T-helper 22 cell (primary cell): ENCODE results near the gene TXNL4A.

Experiments used
- DNase-seq: peaks from one replicate; pipeline ENCODE4 v3.0.0-alpha.2; 2020; ENCODE audit warnings: low read depth

TXNL4A gene

GRCh38 chr18:79948719-79949411 lies 39.5 kb downstream of the TXNL4A start:
- no peak for DNase-seq

DNA sequence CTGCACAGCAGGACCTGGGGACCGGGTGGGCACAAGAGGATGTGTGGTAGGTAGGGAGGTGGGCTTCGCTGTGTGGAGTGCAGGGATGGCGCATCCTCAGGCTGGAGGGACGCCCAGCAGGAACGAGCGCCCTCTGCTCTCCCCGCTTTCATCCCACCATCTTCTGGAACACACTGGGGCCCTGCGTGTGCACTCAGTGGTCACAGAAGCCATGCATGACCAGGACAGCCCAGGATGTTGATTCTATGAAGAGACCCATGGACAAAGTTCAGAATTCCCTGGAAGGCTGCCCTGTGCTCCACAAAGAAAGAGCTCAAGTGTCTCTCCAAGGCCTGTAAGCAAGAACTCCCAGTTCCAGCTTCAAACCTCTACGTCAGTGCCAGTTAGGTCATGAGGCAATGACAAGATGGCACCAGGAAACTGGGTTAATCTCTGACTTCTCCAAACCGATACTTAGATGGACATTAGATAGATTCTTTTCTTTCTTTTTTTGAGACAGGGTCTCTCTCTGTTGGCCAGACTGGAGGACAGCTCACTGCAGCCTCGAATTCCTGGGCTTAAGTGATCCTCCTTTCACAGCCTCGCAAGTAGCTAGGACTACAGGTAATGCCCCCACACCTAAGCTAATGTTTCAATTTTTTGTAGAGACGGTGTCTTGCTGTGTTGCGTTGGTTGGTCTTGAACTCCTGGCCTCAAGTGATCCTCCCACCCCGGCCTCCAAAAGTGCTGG lies 40.3 kb downstream of the TXNL4A start:
- DNase-seq = no peak

GRCh38 chr18:79947054-79947755 lies 41.2 kb downstream of the TXNL4A start:
- DNase-seq = no peak

DNA sequence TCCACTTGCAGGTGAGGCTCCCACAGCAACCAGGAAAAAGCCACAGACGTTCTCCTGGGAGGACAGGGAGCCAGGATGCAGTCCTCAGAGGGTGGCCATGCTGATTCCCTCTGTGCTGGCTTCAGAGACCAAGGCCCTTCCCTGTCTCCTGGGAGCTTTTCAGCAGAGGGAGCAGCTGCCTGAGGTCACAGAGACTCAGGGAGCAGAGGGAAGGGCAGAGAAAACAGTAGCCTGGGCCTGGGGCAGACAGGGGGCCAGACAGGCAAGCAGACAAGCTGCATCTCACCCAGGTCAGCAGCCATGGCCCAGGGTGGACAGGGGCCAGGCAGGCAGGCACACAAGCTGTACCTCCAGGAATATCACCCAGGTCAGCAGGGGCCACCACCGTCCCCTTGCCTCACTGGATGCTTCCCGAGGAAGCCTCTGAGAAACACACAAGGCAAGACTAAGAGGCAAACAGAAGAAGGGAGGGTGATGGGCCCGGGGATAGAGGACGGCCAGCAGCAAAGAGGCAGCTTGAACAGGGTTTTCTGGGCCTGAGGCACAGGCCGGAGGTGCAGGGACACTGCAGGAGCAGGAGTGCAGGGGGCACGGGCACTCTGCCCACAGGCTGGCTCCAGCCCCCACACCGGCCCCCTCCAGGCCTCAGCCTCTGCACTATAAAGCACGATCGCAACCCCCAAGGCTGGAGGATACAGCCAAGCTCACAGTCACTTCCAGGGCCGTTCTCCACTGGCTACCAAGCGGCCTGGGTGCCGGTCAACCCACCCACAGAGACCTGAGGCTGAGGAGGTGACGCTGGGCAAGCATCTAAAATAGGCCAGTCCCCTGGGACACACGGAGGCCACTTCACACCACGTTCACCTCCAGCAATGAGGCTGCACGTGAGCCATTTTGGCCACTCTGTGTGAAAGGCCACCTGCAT lies 43.0 kb downstream of the TXNL4A start:
- no peak for DNase-seq

DNA sequence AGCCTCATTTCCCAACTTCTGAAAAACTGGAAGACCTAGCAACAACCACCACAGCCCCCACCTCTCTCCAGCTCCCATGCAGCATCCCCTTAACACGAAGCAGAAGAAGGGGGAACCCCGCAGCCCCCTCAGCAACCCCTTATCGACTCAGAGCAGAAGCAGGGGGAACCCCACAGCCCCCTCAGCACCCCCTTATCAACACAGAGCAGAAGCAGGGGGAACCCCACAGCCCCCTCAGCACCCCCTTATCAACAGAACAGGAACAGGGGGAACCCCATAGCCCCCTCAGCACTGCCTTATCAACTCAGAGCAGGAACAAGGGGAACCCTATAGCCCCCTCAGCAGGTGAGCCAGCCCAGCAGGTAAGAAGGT lies 43.6 kb downstream of the TXNL4A start:
- DNase-seq = no peak

DNA sequence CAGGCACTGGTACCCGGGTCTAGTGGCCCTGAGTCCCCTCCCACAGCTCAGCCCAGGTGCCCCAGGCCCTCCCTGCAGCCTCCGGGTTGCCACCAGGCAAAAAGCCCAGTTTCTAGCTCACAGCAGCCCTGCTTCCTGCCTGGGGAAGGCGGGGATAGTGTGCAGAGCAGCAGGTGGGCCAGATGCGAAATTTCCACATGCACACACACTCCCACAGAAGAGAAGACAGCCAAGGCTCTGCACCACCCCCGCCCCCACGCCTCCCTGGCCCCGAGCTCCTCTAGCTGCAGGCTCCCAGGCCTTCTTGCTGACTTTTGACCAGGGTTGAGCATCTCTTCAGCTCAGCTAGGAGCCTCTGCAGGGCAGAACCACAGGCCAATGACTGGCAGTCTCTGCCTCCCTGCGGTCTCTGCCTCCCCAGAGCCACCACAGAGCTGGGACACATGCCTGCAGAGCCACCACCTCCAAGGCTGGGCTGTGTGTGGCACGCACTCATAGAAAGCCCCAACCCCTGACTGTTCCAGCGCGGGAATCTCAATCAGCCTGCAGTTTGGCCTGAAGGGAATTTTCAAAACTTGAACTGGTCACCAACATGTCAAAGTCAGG lies 44.1 kb downstream of the TXNL4A start:
- no peak for DNase-seq

DNA sequence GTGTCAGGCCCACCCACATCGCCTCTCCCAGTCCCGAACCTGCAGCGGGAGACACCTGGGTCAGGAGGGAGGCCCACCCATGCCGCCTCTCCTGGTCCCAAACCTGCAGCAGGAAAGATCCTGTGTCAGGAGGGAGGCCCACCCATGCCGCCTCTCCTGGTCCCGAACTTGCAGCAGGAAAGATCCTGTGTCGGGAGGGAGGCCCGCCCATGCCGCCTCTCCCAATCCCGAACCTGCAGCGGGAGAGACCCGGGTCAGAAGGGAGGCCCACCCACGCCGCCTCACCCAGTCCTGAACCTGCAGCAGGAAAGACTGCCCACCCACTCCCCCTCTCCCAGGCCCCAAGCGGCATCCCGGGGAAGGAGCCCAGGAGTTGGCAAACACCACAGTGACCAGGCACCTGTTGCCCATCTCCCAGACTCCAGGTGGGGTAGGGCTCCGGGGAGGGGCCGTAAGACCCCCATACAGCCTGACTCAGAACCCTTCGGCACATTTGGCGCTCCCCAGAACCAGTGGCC lies 44.7 kb downstream of the TXNL4A start:
- DNase-seq = no peak

DNA sequence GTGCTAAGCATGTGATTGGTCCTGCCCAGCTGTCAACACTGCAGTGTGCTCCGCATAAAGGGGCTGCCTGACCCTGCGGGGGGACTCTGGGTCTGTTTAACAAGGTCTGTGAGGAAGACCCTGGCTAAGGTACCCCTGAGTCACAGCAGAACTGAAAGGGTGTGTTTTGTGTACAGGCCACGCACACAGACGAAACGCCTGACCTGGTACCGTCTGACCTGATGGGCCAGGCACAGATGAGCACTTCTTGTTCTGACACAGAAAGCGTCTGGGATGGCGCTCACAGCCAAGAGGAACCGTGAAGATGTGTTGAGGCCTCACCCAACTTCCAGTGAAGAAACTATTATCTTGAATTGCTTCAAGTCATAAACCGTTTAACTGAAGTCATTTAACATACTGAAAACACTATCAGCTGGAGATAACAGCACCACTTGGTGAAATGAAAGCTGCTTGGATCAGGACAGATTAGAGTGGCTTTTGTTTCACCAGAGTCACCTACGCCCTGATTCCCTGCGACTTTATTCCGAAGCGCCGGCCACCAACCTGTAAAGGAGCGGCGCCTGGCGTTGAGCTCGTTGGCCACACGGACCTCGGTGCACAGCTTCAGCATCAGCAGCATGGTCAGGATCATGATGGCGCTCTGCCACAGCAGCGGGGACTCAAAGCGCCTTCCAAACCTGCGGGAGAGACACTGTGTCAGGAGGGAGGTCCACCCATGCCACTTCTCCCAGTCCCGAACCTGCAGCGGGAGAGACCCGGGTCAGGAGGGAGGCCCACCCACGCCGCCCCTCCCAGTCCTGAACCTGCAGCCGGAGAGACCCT lies 45.4 kb downstream of the TXNL4A start:
- DNase-seq = no peak

DNA sequence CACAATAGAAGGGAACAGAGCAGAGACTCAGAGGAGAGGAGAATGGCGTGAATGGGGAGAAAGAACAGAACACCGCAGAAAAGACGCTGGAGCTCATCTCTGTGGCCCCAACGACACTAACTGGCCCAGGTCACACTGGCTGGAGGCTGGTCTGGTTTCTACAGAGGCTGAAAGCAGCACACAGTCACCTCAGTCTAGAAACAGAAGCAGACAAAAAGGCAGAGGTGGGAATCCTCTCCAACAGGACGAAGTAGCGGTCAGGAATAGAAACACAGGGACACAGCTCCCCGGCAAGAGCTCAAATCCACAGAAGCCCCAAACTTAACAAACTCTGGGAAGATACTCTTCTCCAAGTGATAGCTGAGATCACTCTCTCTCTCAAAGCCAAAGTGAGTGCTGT lies 46.2 kb downstream of the TXNL4A start:
- DNase-seq = no peak

- DNase-seq = no peak
These were observed 46.8 kb downstream of the TXNL4A start for GRCh38 chr18:79941473-79942119.

- DNase-seq = no peak
These were observed 47.4 kb downstream of the TXNL4A start for GRCh38 chr18:79940814-79941472.

DNA sequence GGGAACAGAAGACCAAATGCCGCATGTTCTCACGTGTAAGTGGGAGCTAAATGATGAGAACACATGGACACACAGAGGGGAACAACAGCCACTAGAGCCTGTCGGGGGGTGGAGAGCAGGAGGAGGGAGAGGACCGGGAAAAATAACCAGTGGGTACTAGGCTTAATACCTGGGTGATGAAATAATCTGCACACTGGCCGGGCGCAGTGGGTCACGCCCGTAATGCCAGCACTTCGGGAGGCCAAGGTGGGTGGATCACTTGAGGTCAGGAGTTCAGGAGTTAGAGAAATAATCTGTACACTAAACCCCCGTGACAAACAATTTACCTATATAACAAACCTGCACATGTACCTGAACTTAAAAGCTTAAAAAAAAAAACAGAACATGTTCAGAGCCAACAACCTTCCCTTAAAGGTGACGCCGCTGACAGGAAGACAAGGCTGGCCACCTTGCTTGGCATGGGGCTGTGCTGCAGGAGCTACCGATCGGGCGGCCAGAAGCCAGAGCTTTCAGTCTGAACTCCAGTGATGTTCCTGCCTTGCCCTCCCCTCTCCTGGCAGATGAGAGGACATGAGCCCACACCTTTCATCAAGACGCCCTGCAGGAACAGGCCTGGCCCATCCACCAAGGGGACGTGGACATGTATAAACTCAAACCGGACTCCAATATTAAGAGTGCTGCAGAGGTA lies 48.1 kb downstream of the TXNL4A start:
- no peak for DNase-seq

- DNase-seq = no peak
These were observed 49.3 kb downstream of the TXNL4A start for GRCh38 chr18:79939096-79939495.

GRCh38 chr18:79938196-79938595 lies 50.2 kb downstream of the TXNL4A start:
- DNase-seq = no peak

DNA sequence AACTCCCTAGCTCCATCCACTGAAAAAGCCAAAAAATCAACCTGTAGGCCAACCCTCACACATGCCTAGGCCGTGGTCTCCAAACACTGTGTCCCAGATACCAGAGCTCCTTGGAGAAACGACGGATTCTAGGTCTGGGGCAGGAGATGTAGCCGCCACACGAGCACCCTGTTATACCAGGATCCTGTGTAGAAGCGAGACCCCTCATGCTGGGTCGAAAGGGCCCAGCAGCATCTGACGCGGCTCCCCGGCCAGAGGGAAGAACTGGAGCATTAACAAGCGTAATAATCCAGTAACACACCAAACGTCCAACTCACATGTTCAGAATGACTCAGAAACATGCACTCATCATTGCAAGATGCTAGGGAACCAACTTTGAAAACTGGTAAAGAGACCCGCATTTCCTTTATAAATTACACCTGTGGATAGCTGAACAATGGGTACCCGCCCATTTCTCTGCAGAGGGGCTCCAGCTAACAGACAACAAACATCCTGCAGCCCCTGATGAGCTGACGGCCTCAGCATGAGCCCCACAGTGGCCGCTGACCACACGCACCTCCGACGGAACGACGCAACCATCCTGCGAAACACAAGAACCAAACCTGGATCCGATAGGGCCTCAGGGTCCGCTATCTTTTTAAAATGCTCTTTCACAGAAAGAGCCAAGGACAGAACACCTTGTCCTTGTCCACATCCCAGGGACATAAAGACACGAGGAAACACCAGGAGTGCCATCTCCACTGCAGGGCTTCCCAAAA lies 51.1 kb downstream of the TXNL4A start:
- DNase-seq = no peak

DNA sequence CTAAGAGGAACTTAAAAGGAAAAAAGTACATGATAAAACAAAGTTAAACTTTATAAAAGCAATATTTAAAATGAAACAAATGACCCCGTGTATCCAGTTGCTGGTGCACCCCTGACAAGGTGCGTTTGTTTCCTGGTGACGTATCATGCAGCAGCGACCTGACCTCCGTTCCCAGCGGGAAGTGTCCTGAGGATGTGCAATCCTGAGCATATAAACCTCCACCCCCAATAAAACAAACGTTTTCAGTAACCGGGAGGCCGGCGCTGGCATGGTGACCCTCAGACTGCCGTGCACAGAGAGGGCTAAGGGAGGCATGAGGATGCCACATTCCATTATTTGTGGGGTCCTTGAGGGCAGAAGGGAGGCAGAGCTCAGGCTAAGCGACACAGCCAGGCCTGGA lies 51.7 kb downstream of the TXNL4A start:
- DNase-seq = no peak

DNA sequence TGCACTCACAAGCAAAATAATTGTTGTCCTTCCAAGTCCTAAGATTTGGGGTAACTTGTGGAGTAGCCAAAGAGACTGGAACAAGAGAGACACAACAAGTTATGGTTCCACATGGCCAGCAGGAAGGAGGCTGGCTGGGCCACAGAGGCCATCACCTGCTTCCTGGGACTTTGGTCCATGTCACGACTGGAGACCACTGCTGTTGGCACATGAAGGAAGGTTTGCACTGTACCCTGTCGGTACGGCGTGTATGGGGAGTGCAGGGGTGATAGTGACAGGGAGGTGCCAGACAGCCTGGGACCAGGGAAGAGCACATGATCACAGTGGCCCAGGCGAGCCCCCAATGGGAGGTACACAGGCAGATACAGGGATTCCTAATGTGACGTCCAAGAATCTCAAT lies 52.4 kb downstream of the TXNL4A start:
- no peak for DNase-seq

DNA sequence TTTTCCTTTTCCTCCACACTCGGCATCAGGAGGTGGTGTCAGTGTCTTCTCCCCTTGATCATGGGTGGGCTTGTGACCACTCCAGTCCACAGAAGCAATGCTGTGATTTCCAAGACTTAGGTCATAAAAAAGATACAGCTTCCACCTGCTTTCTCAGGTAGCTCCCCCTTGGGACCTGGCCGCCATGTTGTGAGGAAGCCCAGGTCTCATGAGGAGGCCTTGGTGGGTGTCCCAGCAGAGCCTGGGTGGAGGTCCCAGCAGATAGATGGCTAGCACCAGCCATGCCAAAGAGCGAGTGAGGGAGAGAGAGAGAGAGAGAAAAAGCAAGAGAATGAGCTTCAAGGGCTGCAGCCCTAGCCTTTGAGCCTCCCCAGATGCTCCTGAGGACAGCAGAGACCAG lies 52.9 kb downstream of the TXNL4A start:
- no peak for DNase-seq
